Ectodermal cell (in vitro differentiated cells): ENCODE data around the gene SPTLC3.

Source experiments
- H3K27ac ChIP-seq: 2 replicates; pipeline ENCODE4 v1.7.0; 2013; ENCODE audit warnings: mild to moderate bottlenecking, low read depth, low read length; ENCODE audit not compliant: insufficient read depth, poor library complexity, severe bottlenecking
- H3K27me3 ChIP-seq: 2 replicates; pipeline ENCODE4 v1.7.0; 2013; ENCODE audit warnings: mild to moderate bottlenecking, low read length; ENCODE audit not compliant: insufficient read depth, control insufficient read depth, poor library complexity, severe bottlenecking
- H3K36me3 ChIP-seq: one replicate; pipeline ENCODE4 v1.7.0; 2013; ENCODE audit warnings: low read length; ENCODE audit not compliant: control insufficient read depth, insufficient read depth
- H3K4me1 ChIP-seq: one replicate; pipeline ENCODE4 v1.7.0; 2013; ENCODE audit warnings: low read length; ENCODE audit not compliant: control insufficient read depth, insufficient read depth
- H3K4me3 ChIP-seq: 2 replicates; pipeline ENCODE4 v1.7.0; 2013; ENCODE audit warnings: low read depth, low read length, control low read depth; ENCODE audit not compliant: insufficient read depth
- H3K9me3 ChIP-seq: 2 replicates; pipeline ENCODE4 v1.7.0; 2013; ENCODE audit warnings: mild to moderate bottlenecking, low read length, moderate library complexity; ENCODE audit not compliant: control insufficient read depth
- WGBS, 2 experiments: methylation state at CpG; one replicate each; pipeline ENCODE4 v1.1.7; 2013; ENCODE audit warnings: missing lambda C conversion rate in 2 of 2; 5-methylcytosine and 5-hydroxymethylcytosine counted together

SPTLC3 gene

DNA sequence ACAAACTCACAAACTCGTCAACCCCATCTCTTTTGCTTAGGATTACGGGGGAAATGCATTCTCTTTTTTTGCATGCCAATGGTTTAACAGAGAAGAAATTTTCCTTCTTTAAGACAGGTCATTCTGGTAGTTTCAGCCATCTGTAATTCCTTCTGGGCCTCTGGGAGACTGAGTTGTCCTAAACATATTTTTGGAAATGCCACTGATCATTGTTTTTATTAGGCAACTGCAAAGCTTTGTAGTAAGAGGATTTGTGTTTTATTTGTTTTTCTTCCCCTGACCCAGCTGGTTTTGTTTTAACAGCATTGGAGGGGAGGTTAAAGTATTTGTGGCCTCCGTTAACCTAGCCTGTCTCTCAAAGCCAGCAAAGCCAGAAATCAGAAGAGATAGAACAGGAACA lies 139.2 kb downstream of the SPTLC3 start:
- H3K4me3 ChIP-seq: no peak overlapping the region
- H3K27ac ChIP-seq: no peak overlapping the region
- H3K27me3 ChIP-seq: no peaks in the 10 kb centered on the region
- H3K9me3 ChIP-seq: no peaks in the 10 kb centered on the region
- WGBS, 2 experiments: 66 to 74% methylated on average over 3 of the region's 3 CpGs
- no peaks in the 10 kb centered on the region for H3K36me3 ChIP-seq
- peaks cover 11% of the 10 kb centered on the region for H3K4me1 ChIP-seq

DNA sequence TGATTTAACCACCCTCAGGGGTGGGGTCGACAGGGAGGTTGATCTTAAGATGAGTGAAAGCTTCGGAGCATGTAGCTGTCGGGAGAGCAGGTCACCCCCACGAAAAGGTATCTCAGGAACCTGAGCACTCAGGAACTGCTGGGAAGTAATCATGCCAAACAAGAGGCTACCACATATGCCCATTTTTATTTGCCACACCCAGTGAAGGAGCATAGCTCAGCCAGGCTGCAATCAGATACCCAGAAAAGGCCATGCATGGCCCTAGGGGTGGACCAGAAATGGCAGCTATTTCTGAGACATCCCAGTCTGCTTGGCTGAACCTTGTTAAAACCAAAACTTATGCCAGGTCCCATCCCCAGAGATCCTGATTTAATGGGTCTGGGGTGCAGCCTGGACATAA lies 139.6 kb downstream of the SPTLC3 start:
- H3K9me3 ChIP-seq: no peaks in the 10 kb centered on the region
- no peak overlapping the region for H3K4me3 ChIP-seq
- H3K36me3 ChIP-seq: no peaks in the 10 kb centered on the region
- H3K4me1 ChIP-seq: peaks cover 11% of the 10 kb centered on the region
- no peaks in the 10 kb centered on the region for H3K27me3 ChIP-seq
- no peak overlapping the region for H3K27ac ChIP-seq
- WGBS, 2 experiments: 87 to 92% methylated on average over 4 of the region's 4 CpGs

DNA sequence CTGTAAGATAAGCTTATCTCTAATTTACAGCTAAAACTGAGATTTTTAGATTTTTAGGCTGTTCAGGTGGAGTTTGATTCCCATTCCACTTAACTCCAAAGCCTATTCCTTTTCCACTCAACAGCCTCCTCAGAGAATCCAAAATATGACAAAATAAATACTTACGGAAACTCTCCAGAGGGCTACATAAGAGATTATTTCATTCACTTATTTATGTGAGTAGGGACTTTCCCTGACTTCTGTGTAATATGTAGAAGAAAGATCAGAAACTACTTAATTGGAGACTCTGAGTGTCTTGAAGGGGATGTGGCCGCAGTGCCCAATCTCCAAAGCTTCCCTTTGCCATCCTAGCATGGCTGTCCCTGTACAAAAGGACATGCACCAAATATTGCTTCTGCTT lies 140.2 kb downstream of the SPTLC3 start:
- H3K4me3 ChIP-seq: no peak overlapping the region
- H3K9me3 ChIP-seq: no peaks in the 10 kb centered on the region
- no peaks in the 10 kb centered on the region for H3K27me3 ChIP-seq
- H3K4me1 ChIP-seq: peaks cover 11% of the 10 kb centered on the region
- no peak overlapping the region for H3K27ac ChIP-seq
- H3K36me3 ChIP-seq: no peaks in the 10 kb centered on the region
- WGBS, 2 experiments: 96 to 100% methylated on average over 1 to 2 of the region's 2 CpGs

DNA sequence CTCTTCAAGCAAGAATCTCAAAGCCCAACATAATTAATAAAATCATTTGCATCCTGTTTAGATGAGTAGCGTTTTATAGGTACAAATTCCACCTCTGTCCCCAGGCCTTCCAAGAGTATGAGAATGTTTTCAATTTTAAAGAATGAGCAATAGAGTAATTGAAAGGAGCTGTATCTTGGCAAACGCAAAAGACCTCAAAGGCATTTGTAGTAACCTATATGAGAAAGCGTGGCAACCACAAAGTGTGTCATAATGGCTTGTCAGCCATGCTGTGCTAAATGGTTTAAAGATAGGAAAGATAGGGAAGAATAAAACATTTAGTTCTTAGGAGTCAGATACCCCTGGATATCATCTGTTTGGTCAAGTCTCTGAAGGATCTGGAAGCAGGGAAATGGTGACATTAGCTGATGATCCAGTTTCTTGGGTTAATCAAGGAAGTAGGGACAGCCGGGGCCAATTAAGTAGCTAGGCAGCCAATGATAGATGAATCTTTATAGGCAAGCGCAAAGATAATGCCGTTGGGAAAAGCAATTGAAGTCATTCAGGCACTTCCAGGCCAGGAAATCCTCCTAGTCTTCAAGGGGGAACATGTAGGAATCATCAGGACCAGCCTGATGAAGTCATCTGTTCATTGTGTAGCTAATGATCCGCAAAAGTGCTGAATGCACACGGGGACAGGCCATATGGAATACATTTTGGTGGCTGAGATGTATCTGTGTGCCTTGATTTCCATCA lies 140.8 kb downstream of the SPTLC3 start:
- H3K9me3 ChIP-seq: no peaks in the 10 kb centered on the region
- no peak overlapping the region for H3K27ac ChIP-seq
- H3K4me1 ChIP-seq: peaks cover 11% of the 10 kb centered on the region
- 97 to 98% methylated on average over 8 of the region's 8 CpGs for WGBS, 2 experiments
- no peaks in the 10 kb centered on the region for H3K36me3 ChIP-seq
- H3K4me3 ChIP-seq: no peak overlapping the region
- no peaks in the 10 kb centered on the region for H3K27me3 ChIP-seq

DNA sequence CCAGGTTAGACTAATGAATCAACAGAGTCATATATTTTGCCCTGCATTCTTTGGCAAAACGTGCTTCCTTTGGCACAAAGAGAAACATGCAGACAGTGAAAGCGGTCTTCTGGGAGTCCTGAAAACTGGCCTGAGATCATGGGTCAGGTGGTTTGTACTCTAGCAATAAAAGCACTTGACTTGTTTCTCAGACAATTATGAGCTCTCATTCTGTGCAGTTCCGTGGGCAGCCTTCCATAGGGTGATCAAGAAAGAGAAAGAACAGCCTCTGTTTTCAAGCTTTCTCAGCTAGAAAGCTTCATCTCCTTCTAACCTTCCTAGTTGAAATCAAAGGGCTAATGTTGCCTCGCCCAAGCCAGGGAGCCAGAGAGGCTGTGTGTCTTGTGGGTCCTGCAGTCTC lies 149.6 kb downstream of the SPTLC3 start:
- no peak overlapping the region for H3K27ac ChIP-seq
- no peaks in the 10 kb centered on the region for H3K27me3 ChIP-seq
- no peaks in the 10 kb centered on the region for H3K4me1 ChIP-seq
- no peak overlapping the region for H3K4me3 ChIP-seq
- H3K36me3 ChIP-seq: no peaks in the 10 kb centered on the region
- no peaks in the 10 kb centered on the region for H3K9me3 ChIP-seq
- 93% methylated on average over 4 of the region's 4 CpGs for WGBS, 2 experiments

DNA sequence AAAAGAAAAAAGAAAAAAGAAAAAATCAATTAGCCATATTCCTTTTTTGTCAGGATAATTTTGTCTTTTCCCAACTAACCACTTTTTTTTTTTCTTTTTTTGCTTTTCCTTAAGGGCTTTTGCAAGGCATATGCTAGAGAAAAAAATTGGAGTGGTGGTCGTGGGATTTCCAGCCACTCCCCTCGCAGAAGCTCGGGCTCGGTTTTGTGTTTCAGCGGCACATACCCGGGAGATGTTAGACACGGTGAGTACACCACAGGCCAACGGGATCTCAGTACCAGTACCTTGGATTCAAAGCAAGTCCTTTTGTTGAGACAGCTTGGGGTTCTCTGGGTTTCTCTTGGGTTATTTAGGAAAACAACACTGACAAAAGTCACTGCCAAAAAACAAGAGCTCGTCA lies 151.1 kb downstream of the SPTLC3 start:
- H3K27me3 ChIP-seq: no peaks in the 10 kb centered on the region
- no peak overlapping the region for H3K4me3 ChIP-seq
- no peak overlapping the region for H3K27ac ChIP-seq
- 86 to 91% methylated on average over 8 to 9 of the region's 9 CpGs for WGBS, 2 experiments
- H3K36me3 ChIP-seq: no peaks in the 10 kb centered on the region
- peaks cover under 1% of the 10 kb centered on the region for H3K4me1 ChIP-seq
- H3K9me3 ChIP-seq: no peaks in the 10 kb centered on the region

DNA sequence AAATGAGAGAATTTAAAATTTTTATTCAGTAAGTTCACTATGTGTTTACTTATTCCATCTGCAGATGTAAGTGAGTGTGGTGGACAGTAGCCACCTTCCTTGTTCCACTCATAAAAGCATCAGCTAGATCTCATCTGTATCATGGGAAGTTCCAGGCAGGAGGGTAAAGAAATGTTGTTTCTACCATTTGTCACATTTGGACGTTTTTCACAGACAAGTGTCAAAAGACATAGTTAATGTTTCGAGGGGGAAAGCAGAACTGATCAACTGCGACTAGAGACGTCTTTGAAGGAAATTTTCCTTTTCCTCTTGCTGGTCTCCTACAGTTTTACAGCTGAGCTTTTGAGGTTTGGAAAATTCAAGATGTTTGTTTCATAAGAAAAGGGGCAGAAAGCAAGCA lies 156.4 kb downstream of the SPTLC3 start:
- H3K9me3 ChIP-seq: no peaks in the 10 kb centered on the region
- no peak overlapping the region for H3K4me3 ChIP-seq
- H3K36me3 ChIP-seq: no peaks in the 10 kb centered on the region
- WGBS, 2 experiments: 82 to 86% methylated on average over 4 of the region's 4 CpGs
- H3K27ac ChIP-seq: no peak overlapping the region
- H3K27me3 ChIP-seq: no peaks in the 10 kb centered on the region
- H3K4me1 ChIP-seq: peaks cover 10% of the 10 kb centered on the region

DNA sequence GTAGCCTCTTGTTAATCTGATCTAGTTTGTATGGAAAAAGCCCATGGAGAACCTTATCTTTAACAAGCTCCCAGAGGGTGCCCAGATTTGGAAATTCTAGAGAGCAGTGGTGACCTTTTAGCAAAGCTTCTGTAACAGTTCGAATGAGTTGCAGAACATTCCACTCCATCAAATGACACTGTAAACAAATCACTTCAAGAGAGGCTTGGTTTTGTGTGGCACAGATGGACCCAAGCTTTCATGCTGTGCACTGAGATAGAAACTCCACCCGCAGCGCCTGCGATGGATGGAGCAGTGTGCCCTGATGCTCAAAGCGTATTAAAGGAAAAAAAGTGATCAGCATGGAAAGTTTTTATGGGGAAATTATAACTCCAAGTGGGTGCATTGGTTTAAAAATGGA lies 157.2 kb downstream of the SPTLC3 start:
- WGBS, 2 experiments: 80 to 83% methylated on average over 5 of the region's 5 CpGs

DNA sequence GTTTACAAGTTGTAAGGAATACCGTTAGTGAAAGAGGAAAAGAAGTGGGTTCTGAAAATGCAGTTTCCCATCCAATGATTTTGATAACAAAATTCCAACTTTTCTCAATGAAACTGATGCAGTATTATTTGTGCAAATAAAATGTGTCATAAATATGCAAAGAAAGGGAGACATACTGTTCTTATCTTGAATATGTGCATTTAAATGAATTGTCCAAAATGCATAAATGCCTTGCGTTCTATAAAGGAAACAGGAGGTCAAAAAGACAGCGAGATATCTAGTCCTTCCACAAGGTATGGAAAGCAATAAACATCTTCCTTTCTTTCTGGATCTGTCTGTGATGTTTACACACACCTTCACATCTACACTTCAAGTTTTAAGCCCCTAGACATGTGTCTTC lies 157.7 kb downstream of the SPTLC3 start:
- WGBS, 2 experiments: 95 to 98% methylated on average over 3 of the region's 3 CpGs
- H3K27me3 ChIP-seq: no peaks in the 10 kb centered on the region
- no peak overlapping the region for H3K4me3 ChIP-seq
- H3K36me3 ChIP-seq: no peaks in the 10 kb centered on the region
- peaks cover 10% of the 10 kb centered on the region for H3K4me1 ChIP-seq
- H3K27ac ChIP-seq: no peak overlapping the region
- H3K9me3 ChIP-seq: no peaks in the 10 kb centered on the region

More for the DNA sequence above, 157.2 kb downstream of the SPTLC3 start:
- H3K4me3 ChIP-seq: no peak overlapping the region
- no peak overlapping the region for H3K27ac ChIP-seq
- H3K4me1 ChIP-seq: peaks cover 10% of the 10 kb centered on the region
- H3K36me3 ChIP-seq: no peaks in the 10 kb centered on the region
- no peaks in the 10 kb centered on the region for H3K9me3 ChIP-seq
- no peaks in the 10 kb centered on the region for H3K27me3 ChIP-seq

DNA sequence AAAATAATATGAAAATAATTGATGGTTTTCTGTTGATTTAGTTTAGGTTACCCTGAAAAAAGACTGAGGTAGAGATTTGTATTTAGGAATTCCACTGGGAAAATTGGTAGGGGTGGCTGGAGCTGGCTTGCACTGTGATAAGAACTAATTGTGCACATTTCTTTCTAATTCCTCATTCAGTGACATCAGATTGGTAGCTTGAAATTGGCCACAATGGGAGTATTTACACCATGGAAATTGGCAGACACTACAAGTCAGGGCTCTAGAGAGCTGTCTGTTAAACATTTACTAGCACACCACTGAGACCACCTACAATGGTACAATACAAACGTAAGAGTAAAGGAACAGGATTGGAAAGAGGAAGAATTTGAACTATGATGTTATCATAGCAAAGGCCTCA lies 160.3 kb downstream of the SPTLC3 start:
- Histone ChIP-seq H3K4me1 (peaks cover 10% of the 10 kb centered on the region), H3K27ac (no peak overlapping the region), H3K36me3 (no peaks in the 10 kb centered on the region), H3K27me3 (no peaks in the 10 kb centered on the region), H3K9me3 (no peaks in the 10 kb centered on the region), H3K4me3 (no peak overlapping the region)
- WGBS, 2 experiments: 73 to 100% methylated on average over 1 of the region's 1 CpG

DNA sequence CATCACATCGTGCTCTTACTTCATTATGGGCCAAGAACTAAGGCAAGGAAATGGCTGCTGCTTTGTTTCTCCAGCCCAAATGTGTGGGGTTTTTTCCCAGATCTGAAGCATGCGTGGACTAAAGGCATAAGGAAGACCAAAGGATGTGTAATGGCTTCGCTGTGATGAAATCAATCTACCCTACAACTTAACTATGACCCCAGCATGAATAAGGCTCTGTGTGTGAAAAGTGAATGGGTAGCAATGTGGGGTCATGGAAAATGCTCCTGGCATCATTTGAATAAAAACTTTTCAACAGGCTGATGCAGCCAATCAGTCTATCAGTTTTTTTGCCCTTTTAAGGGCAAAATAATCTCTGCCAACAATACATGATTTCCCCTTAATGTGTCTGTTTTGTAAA lies 162.0 kb downstream of the SPTLC3 start:
- Histone ChIP-seq H3K9me3 (no peaks in the 10 kb centered on the region), H3K4me3 (no peak overlapping the region), H3K36me3 (no peaks in the 10 kb centered on the region), H3K27ac (no peak overlapping the region), H3K27me3 (no peaks in the 10 kb centered on the region), H3K4me1 (peaks cover 2% of the 10 kb centered on the region)
- WGBS, 2 experiments: 92 to 94% methylated on average over 2 of the region's 3 CpGs
